Measurements from ENCODE around the gene ANKRD44. TPM values are rescaled to one million over a fixed set of nuclear protein-coding genes. Genes with fewer than 3 reads are reported as not detected.

ANKRD44 gene
- total RNA-seq, 1 donor from 2014 or later: 8.1 TPM

GRCh38 chr2:196992466-196992865 is 318.1 kb downstream of the ANKRD44 start:
- H3K27me3 Mint-ChIP-seq (ENCODE audit: unreplicated experiment): no peaks in the 10 kb centered on the region
- no peak for TF ChIP-seq CTCF (IDR thresholded peaks at IDR 0.05; ENCODE audit: unreplicated experiment)
- no peaks in the 10 kb centered on the region for H3K9me3 Mint-ChIP-seq (ENCODE audit: unreplicated experiment)
- H3K36me3 Mint-ChIP-seq (ENCODE audit: low read depth, unreplicated experiment): no peaks in the 10 kb centered on the region
- no peak overlapping the region for H3K27ac Mint-ChIP-seq (ENCODE audit: unreplicated experiment)
- no peak overlapping the region for H3K4me3 Mint-ChIP-seq (ENCODE audit: unreplicated experiment)
- no peak for DNase-seq (ENCODE audit: low spot score)
- peaks cover 25% of the 10 kb centered on the region for H3K4me1 Mint-ChIP-seq (ENCODE audit: unreplicated experiment)

GRCh38 chr2:196990788-196991461 is 319.7 kb downstream of the ANKRD44 start:
- no peaks in the 10 kb centered on the region for H3K36me3 Mint-ChIP-seq (ENCODE audit: low read depth, unreplicated experiment)
- H3K4me3 Mint-ChIP-seq (ENCODE audit: unreplicated experiment): no peak overlapping the region
- TF ChIP-seq CTCF (IDR thresholded peaks at IDR 0.05; ENCODE audit: unreplicated experiment): no peak
- DNase-seq (ENCODE audit: low spot score): no peak
- peaks cover 29% of the 10 kb centered on the region for H3K4me1 Mint-ChIP-seq (ENCODE audit: unreplicated experiment)
- H3K27me3 Mint-ChIP-seq (ENCODE audit: unreplicated experiment): no peaks in the 10 kb centered on the region
- no peaks in the 10 kb centered on the region for H3K9me3 Mint-ChIP-seq (ENCODE audit: unreplicated experiment)
- peak overlapping the region; percentile 76 for H3K27ac Mint-ChIP-seq (ENCODE audit: unreplicated experiment)

GRCh38 chr2:196990092-196990491 is 320.5 kb downstream of the ANKRD44 start:
- H3K27ac Mint-ChIP-seq (ENCODE audit: unreplicated experiment): no peak overlapping the region
- no peaks in the 10 kb centered on the region for H3K9me3 Mint-ChIP-seq (ENCODE audit: unreplicated experiment)
- no peak for TF ChIP-seq CTCF (IDR thresholded peaks at IDR 0.05; ENCODE audit: unreplicated experiment)
- no peak for DNase-seq (ENCODE audit: low spot score)
- no peak overlapping the region for H3K4me3 Mint-ChIP-seq (ENCODE audit: unreplicated experiment)
- H3K36me3 Mint-ChIP-seq (ENCODE audit: low read depth, unreplicated experiment): no peaks in the 10 kb centered on the region
- H3K27me3 Mint-ChIP-seq (ENCODE audit: unreplicated experiment): no peaks in the 10 kb centered on the region
- peaks cover 29% of the 10 kb centered on the region for H3K4me1 Mint-ChIP-seq (ENCODE audit: unreplicated experiment)

GRCh38 chr2:196989496-196989895 is 321.1 kb downstream of the ANKRD44 start:
- DNase-seq (ENCODE audit: low spot score): no peak
- no peak for TF ChIP-seq CTCF (IDR thresholded peaks at IDR 0.05; ENCODE audit: unreplicated experiment)
- no peak overlapping the region for H3K4me3 Mint-ChIP-seq (ENCODE audit: unreplicated experiment)
- H3K36me3 Mint-ChIP-seq (ENCODE audit: low read depth, unreplicated experiment): no peaks in the 10 kb centered on the region
- H3K9me3 Mint-ChIP-seq (ENCODE audit: unreplicated experiment): no peaks in the 10 kb centered on the region
- H3K27me3 Mint-ChIP-seq (ENCODE audit: unreplicated experiment): no peaks in the 10 kb centered on the region
- H3K27ac Mint-ChIP-seq (ENCODE audit: unreplicated experiment): no peak overlapping the region
- peaks cover 29% of the 10 kb centered on the region for H3K4me1 Mint-ChIP-seq (ENCODE audit: unreplicated experiment)

GRCh38 chr2:196988639-196989038 is 321.9 kb downstream of the ANKRD44 start:
- TF ChIP-seq CTCF (IDR thresholded peaks at IDR 0.05; ENCODE audit: unreplicated experiment): no peak

More at GRCh38 chr2:196988639-196989038, 321.9 kb downstream of the ANKRD44 start:
- no peak for DNase-seq (ENCODE audit: low spot score)
- Mint-ChIP-seq H3K27ac (ENCODE audit: unreplicated experiment) (peak overlapping the region; percentile 82), H3K4me3 (ENCODE audit: unreplicated experiment) (no peak overlapping the region), H3K27me3 (ENCODE audit: unreplicated experiment) (no peaks in the 10 kb centered on the region), H3K4me1 (ENCODE audit: unreplicated experiment) (peaks cover 29% of the 10 kb centered on the region), H3K36me3 (ENCODE audit: low read depth, unreplicated experiment) (no peaks in the 10 kb centered on the region), H3K9me3 (ENCODE audit: unreplicated experiment) (no peaks in the 10 kb centered on the region)
